ENCODE measurements around the gene AOC3. TPM values are rescaled to one million over a fixed set of nuclear protein-coding genes. Genes with fewer than 3 reads are reported as not detected.

Gene AOC3
- total RNA-seq, 4 donors from 2014 or later, result 2.2 to 7.2 (median 4.2) TPM

GRCh38 chr17:42821176-42821575 lies 29.8 kb upstream of the AOC3 start:
- intact Hi-C loops (cut with DNase I; ENCODE audit: low total_unique reads) (loop anchor here (5.0 kb wide), 1 partner anchor 244 kb away; the partner anchor contains the start of gene PSMC3IP), in situ Hi-C loops (cut with MboI; ENCODE audit: low sequenced_read_pairs in 4 of 4) (loop anchor here in 1 of 4 donors (10.0 kb wide), 1 partner anchor 96 kb away; no protein-coding TSS in a partner anchor)
- H3K4me3 ChIP-seq, result no peak overlapping the region
- no peak overlapping the region for H3K27ac ChIP-seq
- no peaks in the 10 kb centered on the region for H3K9me3 ChIP-seq
- ATAC-seq (no peak), DNase-seq (no peak)
- no peaks in the 10 kb centered on the region for H3K27me3 ChIP-seq
- TF ChIP-seq POLR2A (IDR thresholded peaks at IDR 0.05) (no peak), CTCF (IDR thresholded peaks at IDR 0.05 in 4 of 5, conservative IDR thresholded peaks at IDR 0.05 in 1 of 5) (no peak)
- peaks cover 7 to 56% of the 10 kb centered on the region in 2 donors for H3K36me3 ChIP-seq
- H3K4me1 ChIP-seq, result peaks cover 13 to 14% of the 10 kb centered on the region in 2 donors

- Histone ChIP-seq H3K27ac (no peak overlapping the region), H3K4me1 (peaks cover 20% of the 10 kb centered on the region in 2 donors), H3K9me3 (no peaks in the 10 kb centered on the region), H3K27me3 (no peaks in the 10 kb centered on the region), H3K4me3 (no peak overlapping the region), H3K36me3 (no peaks in the 10 kb centered on the region)
- TF ChIP-seq POLR2A (IDR thresholded peaks at IDR 0.05), result no peak
- no peak for TF ChIP-seq CTCF (IDR thresholded peaks at IDR 0.05 in 4 of 5, conservative IDR thresholded peaks at IDR 0.05 in 1 of 5)
- in situ Hi-C loops (cut with MboI; ENCODE audit: low sequenced_read_pairs in 4 of 4), result loop anchor here in 1 of 4 donors (10.0 kb wide), 1 partner anchor 103 kb away; no protein-coding TSS in a partner anchor
- no peak for ATAC-seq
- intact Hi-C loops (cut with DNase I; ENCODE audit: low total_unique reads), result no loop called here
- DNase-seq, result no peak
These were observed 23.5 kb upstream of the AOC3 start for GRCh38 chr17:42827472-42827871.

GRCh38 chr17:42830971-42831370 lies 20.0 kb upstream of the AOC3 start:
- Histone ChIP-seq H3K27ac (no peak overlapping the region), H3K9me3 (no peaks in the 10 kb centered on the region), H3K4me3 (no peak overlapping the region), H3K36me3 (peaks cover 0 to 13% of the 10 kb centered on the region in 2 donors), H3K4me1 (peaks cover 18 to 27% of the 10 kb centered on the region in 2 donors), H3K27me3 (no peaks in the 10 kb centered on the region)
- intact Hi-C loops (cut with DNase I; ENCODE audit: low total_unique reads), result loop anchor here (5.0 to 10.0 kb wide), 2 partner anchors 166 to 564 kb away; partner anchors contain the start of genes ARL4D and RPL27
- TF ChIP-seq CTCF (IDR thresholded peaks at IDR 0.05 in 4 of 5, conservative IDR thresholded peaks at IDR 0.05 in 1 of 5) (no peak), POLR2A (IDR thresholded peaks at IDR 0.05) (no peak)
- no peak for ATAC-seq
- in situ Hi-C loops (cut with MboI; ENCODE audit: low sequenced_read_pairs in 4 of 4), result no loop called here
- no peak for DNase-seq

GRCh38 chr17:42832213-42832933 lies 18.6 kb upstream of the AOC3 start:
- no peak for DNase-seq
- no peaks in the 10 kb centered on the region for H3K27me3 ChIP-seq
- H3K27ac ChIP-seq, result peak overlapping the region; percentile 80 to 94 (median 89)
- no peak for ATAC-seq
- intact Hi-C loops (cut with DNase I; ENCODE audit: low total_unique reads), result loop anchor here (5.0 to 10.0 kb wide), 2 partner anchors 165 to 562 kb away; partner anchors contain the start of genes ARL4D and RPL27
- peak overlapping the region; percentile 77 to 97 (median 96) for H3K4me3 ChIP-seq
- in situ Hi-C loops (cut with MboI; ENCODE audit: low sequenced_read_pairs in 4 of 4), result no loop called here
- TF ChIP-seq CTCF (IDR thresholded peaks at IDR 0.05 in 4 of 5, conservative IDR thresholded peaks at IDR 0.05 in 1 of 5), result no peak
- H3K4me1 ChIP-seq, result peaks cover 18 to 27% of the 10 kb centered on the region in 2 donors
- H3K9me3 ChIP-seq, result no peaks in the 10 kb centered on the region
- peaks cover 0 to 27% of the 10 kb centered on the region in 2 donors for H3K36me3 ChIP-seq
